HepG2 (cell line): Measurements from ENCODE around the gene KCNIP4. TPM values are rescaled to one million over a fixed set of nuclear protein-coding genes. Genes with fewer than 3 reads are reported as not detected.

Experiments
- ATAC-seq: fragments of 200-7000 bp; cut with Tn5 transposase; 3 replicates; pipeline ENCODE4 v1.9.1; 2020; ENCODE audit warnings: mild to moderate bottlenecking, moderate library complexity
- BruUV-seq: library from RNA; stranded (reverse); fragments of 400-500 nt; replicated peaks from 2 replicates; lab custom pipeline; 2021; lab: Mats Ljungman, UMichigan
- CTCF ChIA-PET: fragments of 300-600 bp; formaldehyde crosslinking; extraction: SDS; loops from one replicate; lab custom pipeline; 2021; ENCODE audit warnings: low total read pairs, inconsistent platforms, low intra/inter-chr PET ratio; lab: Yijun Ruan, JAX
- POLR2A ChIA-PET: fragments of 350-600 bp; sonication (Branson Sonifier 250); formaldehyde crosslinking; loops from one replicate; lab custom pipeline; 2020; ENCODE audit warnings: antibody characterized with exemption, inconsistent platforms; lab: Yijun Ruan, JAX
- DNase-seq: peaks from one replicate; pipeline ENCODE4 v3.0.0-alpha.2; 2015; ENCODE audit warnings: low spot score
- FAIRE-seq: peaks from 3 replicates; lab custom pipeline; 2011; peaks lifted over from hg19 to GRCh38; lab: Jason Lieb, UNC
- H2AFZ ChIP-seq: one replicate; pipeline ENCODE4 v1.6.1; 2011; ENCODE audit warnings: low read length, inconsistent platforms
- H3K27ac ChIP-seq: fragments of 300-600 bp; 3 replicates; pipeline ENCODE4 v1.8.0; 2011; ENCODE audit warnings: mixed run types, mild to moderate bottlenecking, mixed read lengths, low read length, inconsistent platforms; ENCODE audit not compliant: insufficient read depth; ENCODE audit errors: extremely low read length
- H3K27me3 ChIP-seq, 2 experiments: fragments of 200-600 bp in 1 of 2; 2 replicates in 1 of 2; 3 replicates in 1 of 2; pipeline versions ENCODE4 v1.6.0 to v1.8.0; 2011; ENCODE audit warnings: low read length in 2 of 2, mild to moderate bottlenecking in 2 of 2, moderate library complexity in 2 of 2, inconsistent platforms in 1 of 2; ENCODE audit not compliant: insufficient read depth in 2 of 2, control insufficient read depth in 1 of 2
- H3K36me3 ChIP-seq, 2 experiments: fragments of 200-600 bp in 1 of 2; replicated peaks in 1 of 2; 2 replicates in 1 of 2; 3 replicates in 1 of 2; pipeline versions ENCODE4 v1.5.1 to v1.8.0; 2011; ENCODE audit warnings: low read length in 2 of 2, inconsistent platforms in 1 of 2; ENCODE audit not compliant: insufficient read depth in 2 of 2, control insufficient read depth in 1 of 2
- H3K4me1 ChIP-seq: 2 replicates; pipeline ENCODE4 v1.5.1; 2012; ENCODE audit warnings: low read length, inconsistent platforms; ENCODE audit not compliant: insufficient read depth
- H3K4me2 ChIP-seq: 2 replicates; pipeline ENCODE4 v1.6.0; 2011; ENCODE audit warnings: low read depth, low read length, inconsistent platforms
- H3K4me3 ChIP-seq, 3 experiments: fragments of 200-600 bp in 1 of 3; sonication (generic), shearing (Covaris generic) in 1 of 3; replicated peaks in 1 of 3; 2 replicates each; pipeline ENCODE4 v1.5.1; 2011 to 2016; ENCODE audit warnings: low read length in 3 of 3, inconsistent platforms in 2 of 3, low read depth in 2 of 3, mild to moderate bottlenecking in 2 of 3, control low read depth in 1 of 3, mixed read lengths in 1 of 3; ENCODE audit not compliant: insufficient read depth in 1 of 3
- H3K79me2 ChIP-seq: one replicate; pipeline ENCODE4 v1.6.1; 2011; ENCODE audit warnings: low read length, inconsistent platforms; ENCODE audit not compliant: insufficient read depth
- H3K9ac ChIP-seq: 2 replicates; pipeline ENCODE4 v1.6.0; 2011; ENCODE audit warnings: mild to moderate bottlenecking, low read depth, low read length, inconsistent platforms; ENCODE audit not compliant: insufficient read depth
- H3K9me3 ChIP-seq: 2 replicates; pipeline ENCODE4 v1.5.1; 2012; ENCODE audit warnings: mild to moderate bottlenecking, low read length
- H4K20me1 ChIP-seq: 2 replicates; pipeline ENCODE4 v1.6.0; 2011; ENCODE audit warnings: inconsistent platforms, mild to moderate bottlenecking, low read length, moderate library complexity; ENCODE audit not compliant: insufficient read depth
- CHCHD3 ChIP-seq: sonication (generic); formaldehyde crosslinking; IDR thresholded peaks from 2 replicates; pipeline ENCODE4 v1.8.0; 2022; ENCODE audit warnings: mild to moderate bottlenecking, missing genetic modification reagents, moderate library complexity
- EP300 ChIP-seq, 3 experiments: sonication (generic) in 1 of 3; formaldehyde crosslinking in 1 of 3; IDR thresholded peaks; 2 replicates each; pipeline versions ENCODE4 v1.5.1 to v1.6.1; 2011 to 2020; ENCODE audit warnings: low read depth in 2 of 3, low read length in 2 of 3, borderline replicate concordance in 1 of 3, improper control_type of control experiment in 1 of 3, mild to moderate bottlenecking in 1 of 3, missing genetic modification reagents in 1 of 3, moderate library complexity in 1 of 3
- HDAC2 ChIP-seq: sonication (generic); formaldehyde crosslinking; IDR thresholded peaks from 2 replicates; pipeline ENCODE4 v1.4.0; 2020; ENCODE audit warnings: missing genetic modification reagents
- MAF1 ChIP-seq: sonication (generic); formaldehyde crosslinking; IDR thresholded peaks from 2 replicates; pipeline ENCODE4 v1.5.0; 2020; ENCODE audit warnings: missing genetic modification reagents, borderline replicate concordance
- MLX ChIP-seq: IDR thresholded peaks from 2 replicates; pipeline ENCODE4 v1.6.1; 2016
- NCOR1 ChIP-seq: fragments of 200-600 bp; sonication (generic); IDR thresholded peaks from 2 replicates; pipeline ENCODE4 v1.7.0; 2017; ENCODE audit warnings: antibody characterized with exemption, low read length, borderline replicate concordance
- THAP8 ChIP-seq: sonication (generic); formaldehyde crosslinking; IDR thresholded peaks from 2 replicates; pipeline ENCODE4 v1.5.1; 2020; ENCODE audit warnings: missing genetic modification reagents, mild to moderate bottlenecking, borderline replicate concordance
- YY1 ChIP-seq: IDR thresholded peaks from 2 replicates; pipeline ENCODE4 v1.6.1; 2011; ENCODE audit warnings: low read length, low read depth, moderate library complexity, mild to moderate bottlenecking; ENCODE audit not compliant: insufficient read depth, insufficient replicate concordance
- ZNF441 ChIP-seq: sonication (generic); formaldehyde crosslinking; IDR thresholded peaks from 2 replicates; pipeline ENCODE4 v1.7.0; 2021; ENCODE audit warnings: missing genetic modification reagents, borderline replicate concordance
- ZNF572 ChIP-seq: sonication (generic); formaldehyde crosslinking; IDR thresholded peaks from 2 replicates; pipeline ENCODE4 v1.5.1; 2020; ENCODE audit warnings: mild to moderate bottlenecking, missing genetic modification reagents
- ZNF841 ChIP-seq: sonication (generic); formaldehyde crosslinking; IDR thresholded peaks from 2 replicates; pipeline ENCODE4 v1.8.1; 2023; ENCODE audit warnings: missing genetic modification reagents, borderline replicate concordance
- WGBS: methylation state at CpG from one replicate; pipeline ENCODE4 v1.1.6; 2017; ENCODE audit warnings: low lambda C conversion rate; 5-methylcytosine and 5-hydroxymethylcytosine counted together
- in situ Hi-C: cut with HindIII; loops from 2 replicates; pipeline ENCODE4 v1.10.0; 2017; ENCODE audit warnings: low pct_unique_long_range_greater_than_20kb; ENCODE audit not compliant: extremely low pct_ligation_motif_present
- intact Hi-C: fragments of 100-400 bp; cut with micrococcal nuclease; formaldehyde crosslinking; loops from one replicate; pipeline ENCODE4 v1.10.0; 2022; ENCODE audit not compliant: unreplicated experiment
- polyA plus RNA-seq, 8 experiments: library from polyadenylated mRNA; depleted of rRNA in 3 of 8; stranded (reverse) in 7 of 8; unstranded in 1 of 8; fragments of >200 nt; fragmentation: Illumina TruSeq in 4 of 8; extraction: Trizol in 4 of 8; gene quantifications; 2 replicates each; pipeline versions ENCODE4 v1.2.1 to v1.2.3, GENCODE V29; 2011 to 2016; ENCODE audit warnings: low read depth in 4 of 8, missing spikeins in 1 of 8, mixed read lengths in 1 of 8; ENCODE audit not compliant: insufficient read depth in 1 of 8
- total RNA-seq, 5 experiments: library from RNA; depleted of rRNA; stranded (reverse); fragments of >200 nt; fragmentation: Illumina TruSeq; extraction: Trizol; gene quantifications; 2 replicates each; pipeline ENCODE4 v1.2.3, GENCODE V29; 2016; ENCODE audit warnings: low read depth in 1 of 5
- TF ChIP-seq, protein P1 (sequence below): IDR thresholded peaks from 2 replicates; pipeline ENCODE4 v1.6.1; 2018; ENCODE audit warnings: missing genetic modification reagents
- TF ChIP-seq, protein P2 (sequence below): sonication (generic); formaldehyde crosslinking; IDR thresholded peaks from 2 replicates; pipeline ENCODE4 v1.8.0; 2022; ENCODE audit warnings: mild to moderate bottlenecking, missing genetic modification reagents

Gene KCNIP4
- total and polyA plus RNA-seq, 2 of the 13 experiments (the other 11 are each of a cell fraction or from before 2014, with no cell fraction given), result 0.09 TPM; not detected in 1

DNA sequence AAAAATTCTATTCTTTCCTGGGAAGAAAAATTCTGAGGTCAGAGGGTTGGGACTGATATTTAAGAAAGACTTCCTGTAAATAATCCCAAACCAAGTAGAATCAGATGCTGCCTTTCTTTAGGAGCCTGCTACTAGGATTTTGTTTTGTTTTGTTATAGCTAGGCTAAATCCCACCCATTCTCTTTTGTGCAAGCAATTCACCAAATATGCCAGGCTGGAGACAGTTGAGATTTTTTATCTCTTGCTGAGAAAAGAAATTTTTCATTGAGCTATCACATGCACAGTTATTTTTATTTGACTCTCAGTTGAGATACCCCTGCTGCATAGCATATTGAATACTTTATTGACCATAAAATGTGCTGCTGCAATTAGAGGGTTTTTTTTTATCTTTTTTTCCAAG is 196.0 kb downstream of the KCNIP4 start (continued):
- TF ChIP-seq THAP8 (no peak), ZNF841 (CRISPR knock-in tag) (no peak)
- TF ChIP-seq, all 625 proteins: peak for 0

DNA sequence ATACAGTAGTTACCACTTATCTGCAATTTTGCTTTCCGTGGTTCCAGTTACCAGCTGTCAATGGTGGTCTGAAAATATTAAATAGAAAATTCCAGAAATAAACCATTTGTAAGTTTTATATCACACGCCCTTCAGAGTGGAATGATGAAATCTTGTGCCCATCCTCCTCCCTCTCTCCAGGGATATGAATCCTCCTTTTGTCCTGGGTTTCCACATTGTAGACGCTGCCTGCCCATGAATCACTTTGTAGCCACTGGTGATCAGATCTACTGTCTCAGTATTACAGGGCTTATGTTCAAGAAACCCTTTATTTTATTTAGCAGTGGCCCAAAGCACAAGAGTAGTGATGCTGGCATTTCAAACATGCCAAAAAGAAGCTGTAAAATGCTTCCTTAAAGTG is 198.6 kb downstream of the KCNIP4 start:
- Histone ChIP-seq H3K4me2 (no peak overlapping the region), H3K27me3 (no peaks in the 10 kb centered on the region), H2AFZ (no peak overlapping the region), H3K4me3 (no peak overlapping the region), H3K9me3 (no peaks in the 10 kb centered on the region), H3K79me2 (no peaks in the 10 kb centered on the region), H3K4me1 (no peaks in the 10 kb centered on the region), H4K20me1 (no peaks in the 10 kb centered on the region; the same call in 1 of the 2 replicates), H3K27ac (no peak overlapping the region), H3K36me3 (no peaks in the 10 kb centered on the region), H3K9ac (no peak overlapping the region)
- CTCF ChIA-PET, result no interaction called here
- no TSS peak for BruUV-seq
- DNase-seq, result no peak
- WGBS, result 2% methylated on average over 3 of the region's 3 CpGs
- no peak for ATAC-seq
- no peak for FAIRE-seq
- no peak for TF ChIP-seq CHCHD3 (CRISPR knock-in tag)
- TF ChIP-seq ZNF572 (CRISPR knock-in tag), result no peak
- no peak for TF ChIP-seq MLX (CRISPR knock-in tag)
- TF ChIP-seq YY1, result no peak
- TF ChIP-seq, protein P1, sequence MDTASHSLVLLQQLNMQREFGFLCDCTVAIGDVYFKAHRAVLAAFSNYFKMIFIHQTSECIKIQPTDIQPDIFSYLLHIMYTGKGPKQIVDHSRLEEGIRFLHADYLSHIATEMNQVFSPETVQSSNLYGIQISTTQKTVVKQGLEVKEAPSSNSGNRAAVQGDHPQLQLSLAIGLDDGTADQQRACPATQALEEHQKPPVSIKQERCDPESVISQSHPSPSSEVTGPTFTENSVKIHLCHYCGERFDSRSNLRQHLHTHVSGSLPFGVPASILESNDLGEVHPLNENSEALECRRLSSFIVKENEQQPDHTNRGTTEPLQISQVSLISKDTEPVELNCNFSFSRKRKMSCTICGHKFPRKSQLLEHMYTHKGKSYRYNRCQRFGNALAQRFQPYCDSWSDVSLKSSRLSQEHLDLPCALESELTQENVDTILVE, result no peak
- TF ChIP-seq NCOR1, result no peak
- TF ChIP-seq, protein P2, sequence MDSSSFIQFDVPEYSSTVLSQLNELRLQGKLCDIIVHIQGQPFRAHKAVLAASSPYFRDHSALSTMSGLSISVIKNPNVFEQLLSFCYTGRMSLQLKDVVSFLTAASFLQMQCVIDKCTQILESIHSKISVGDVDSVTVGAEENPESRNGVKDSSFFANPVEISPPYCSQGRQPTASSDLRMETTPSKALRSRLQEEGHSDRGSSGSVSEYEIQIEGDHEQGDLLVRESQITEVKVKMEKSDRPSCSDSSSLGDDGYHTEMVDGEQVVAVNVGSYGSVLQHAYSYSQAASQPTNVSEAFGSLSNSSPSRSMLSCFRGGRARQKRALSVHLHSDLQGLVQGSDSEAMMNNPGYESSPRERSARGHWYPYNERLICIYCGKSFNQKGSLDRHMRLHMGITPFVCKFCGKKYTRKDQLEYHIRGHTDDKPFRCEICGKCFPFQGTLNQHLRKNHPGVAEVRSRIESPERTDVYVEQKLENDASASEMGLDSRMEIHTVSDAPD (CRISPR knock-in tag), result no peak
- TF ChIP-seq ZNF441 (CRISPR knock-in tag), result no peak
- TF ChIP-seq EP300 (IDR thresholded peaks at IDR 0.05; ENCODE audit: low read depth in 2 of 2, low read length in 2 of 2), result no peak
- TF ChIP-seq EP300 (CRISPR knock-in tag; IDR thresholded peaks at IDR 0.05; ENCODE audit: borderline replicate concordance), result no peak
- TF ChIP-seq HDAC2 (CRISPR knock-in tag), result no peak
- no peak for TF ChIP-seq MAF1 (CRISPR knock-in tag)
- POLR2A ChIA-PET, result no interaction called here
- intact Hi-C loops, result no loop called here
- in situ Hi-C loops, result loop anchor here (25.0 kb wide), 1 partner anchor 988 kb away; no protein-coding TSS in a partner anchor
